Measurements from ENCODE around the gene TUT7. TPM values are rescaled to one million over a fixed set of nuclear protein-coding genes. Genes with fewer than 3 reads are reported as not detected.

The TUT7 gene
- total and polyA plus RNA-seq, 12 donors: 12.7 to 51.7 (median 28.7) TPM

DNA sequence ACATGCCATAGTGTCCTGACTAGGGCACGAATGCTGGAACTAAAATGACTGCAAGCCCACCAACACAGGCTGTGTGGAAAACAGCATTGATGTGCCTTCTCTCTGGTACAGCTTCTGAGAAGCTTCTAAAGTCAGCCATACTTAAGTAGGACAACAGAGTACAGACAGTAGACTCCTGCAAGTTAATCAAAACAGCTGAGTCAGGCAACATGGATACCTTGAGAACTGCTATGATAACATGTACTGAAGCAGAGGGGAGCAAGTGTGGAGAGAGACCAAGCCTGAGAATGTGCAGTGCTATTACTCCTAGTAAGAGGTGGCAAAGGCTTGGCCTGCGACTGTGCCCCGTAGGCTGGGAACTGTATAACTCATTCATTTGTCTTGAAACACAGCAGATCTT, 74.4 kb downstream of the TUT7 start:
- TF ChIP-seq POLR2A (IDR thresholded peaks at IDR 0.05): no peak
- TF ChIP-seq, protein P1, sequence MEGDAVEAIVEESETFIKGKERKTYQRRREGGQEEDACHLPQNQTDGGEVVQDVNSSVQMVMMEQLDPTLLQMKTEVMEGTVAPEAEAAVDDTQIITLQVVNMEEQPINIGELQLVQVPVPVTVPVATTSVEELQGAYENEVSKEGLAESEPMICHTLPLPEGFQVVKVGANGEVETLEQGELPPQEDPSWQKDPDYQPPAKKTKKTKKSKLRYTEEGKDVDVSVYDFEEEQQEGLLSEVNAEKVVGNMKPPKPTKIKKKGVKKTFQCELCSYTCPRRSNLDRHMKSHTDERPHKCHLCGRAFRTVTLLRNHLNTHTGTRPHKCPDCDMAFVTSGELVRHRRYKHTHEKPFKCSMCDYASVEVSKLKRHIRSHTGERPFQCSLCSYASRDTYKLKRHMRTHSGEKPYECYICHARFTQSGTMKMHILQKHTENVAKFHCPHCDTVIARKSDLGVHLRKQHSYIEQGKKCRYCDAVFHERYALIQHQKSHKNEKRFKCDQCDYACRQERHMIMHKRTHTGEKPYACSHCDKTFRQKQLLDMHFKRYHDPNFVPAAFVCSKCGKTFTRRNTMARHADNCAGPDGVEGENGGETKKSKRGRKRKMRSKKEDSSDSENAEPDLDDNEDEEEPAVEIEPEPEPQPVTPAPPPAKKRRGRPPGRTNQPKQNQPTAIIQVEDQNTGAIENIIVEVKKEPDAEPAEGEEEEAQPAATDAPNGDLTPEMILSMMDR (IDR thresholded peaks at IDR 0.05): no peak
- H3K27ac ChIP-seq: no peak overlapping the region
- intact Hi-C loops (cut with DNase I): no loop called here
- no peaks in the 10 kb centered on the region for H3K36me3 ChIP-seq (replicated peaks in 1 of 2)
- no peaks in the 10 kb centered on the region for H3K27me3 ChIP-seq
- peaks cover 10 to 50% of the 10 kb centered on the region in 2 donors for H3K4me1 ChIP-seq (replicated peaks in 1 of 2)
- no peak for DNase-seq
- H3K4me3 ChIP-seq: no peak overlapping the region
- no peaks in the 10 kb centered on the region for H3K9me3 ChIP-seq (replicated peaks in 1 of 3)
- WGBS, 4 donors: 83 to 97% (median 95%) methylated on average over 3 of the region's 3 CpGs

DNA sequence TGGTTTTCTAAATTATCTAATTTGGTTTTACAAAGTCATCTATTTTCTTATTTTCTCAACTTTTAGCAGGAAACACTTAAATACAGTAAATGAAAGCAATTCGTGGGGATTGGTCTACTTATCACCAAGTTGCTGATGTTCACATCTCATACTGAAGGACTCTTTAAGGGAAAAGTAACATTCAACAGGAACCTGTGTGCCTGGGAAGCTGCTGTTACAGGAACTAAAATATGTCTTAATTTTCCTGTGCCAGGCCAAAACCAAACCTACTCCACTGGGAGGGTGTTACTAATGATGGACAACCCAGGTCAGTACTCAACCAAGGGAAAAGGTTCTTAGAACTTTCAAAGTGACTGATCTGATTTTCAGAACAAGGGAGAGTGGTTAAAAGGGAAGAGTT, 77.1 kb downstream of the TUT7 start:
- no peak overlapping the region for H3K4me3 ChIP-seq
- peaks cover 10 to 45% of the 10 kb centered on the region in 2 donors for H3K4me1 ChIP-seq (replicated peaks in 1 of 2)
- intact Hi-C loops (cut with DNase I): no loop called here
- no peaks in the 10 kb centered on the region for H3K27me3 ChIP-seq
- no peaks in the 10 kb centered on the region for H3K9me3 ChIP-seq (replicated peaks in 1 of 3)
- no peak overlapping the region for H3K27ac ChIP-seq
- peaks cover 0 to 14% of the 10 kb centered on the region in 2 donors for H3K36me3 ChIP-seq (replicated peaks in 1 of 2)
- TF ChIP-seq, protein P1 (IDR thresholded peaks at IDR 0.05): no peak
- TF ChIP-seq POLR2A (IDR thresholded peaks at IDR 0.05): no peak
- 51 to 78% (median 61%) methylated on average over 1 of the region's 1 CpG for WGBS, 4 donors
- no peak for DNase-seq

DNA sequence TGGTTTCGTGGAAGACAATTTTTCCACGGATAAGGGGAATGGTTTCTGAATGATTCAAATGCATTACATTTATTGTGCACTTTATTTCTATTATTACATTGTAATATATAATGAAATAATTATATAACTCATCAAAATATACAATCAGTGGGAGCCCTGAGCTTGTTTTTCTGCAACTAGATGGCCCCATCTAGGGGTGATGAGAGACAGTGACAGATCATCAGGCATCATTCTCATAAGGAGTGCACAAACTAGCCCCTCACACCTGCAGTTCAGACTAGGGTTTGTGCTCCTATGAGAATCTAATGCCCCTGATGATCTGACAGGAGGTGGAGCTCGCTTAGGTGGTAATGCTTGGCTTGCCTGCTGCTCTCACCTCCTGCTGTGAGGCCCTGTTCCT, 78.2 kb downstream of the TUT7 start:
- intact Hi-C loops (cut with DNase I): no loop called here

DNA sequence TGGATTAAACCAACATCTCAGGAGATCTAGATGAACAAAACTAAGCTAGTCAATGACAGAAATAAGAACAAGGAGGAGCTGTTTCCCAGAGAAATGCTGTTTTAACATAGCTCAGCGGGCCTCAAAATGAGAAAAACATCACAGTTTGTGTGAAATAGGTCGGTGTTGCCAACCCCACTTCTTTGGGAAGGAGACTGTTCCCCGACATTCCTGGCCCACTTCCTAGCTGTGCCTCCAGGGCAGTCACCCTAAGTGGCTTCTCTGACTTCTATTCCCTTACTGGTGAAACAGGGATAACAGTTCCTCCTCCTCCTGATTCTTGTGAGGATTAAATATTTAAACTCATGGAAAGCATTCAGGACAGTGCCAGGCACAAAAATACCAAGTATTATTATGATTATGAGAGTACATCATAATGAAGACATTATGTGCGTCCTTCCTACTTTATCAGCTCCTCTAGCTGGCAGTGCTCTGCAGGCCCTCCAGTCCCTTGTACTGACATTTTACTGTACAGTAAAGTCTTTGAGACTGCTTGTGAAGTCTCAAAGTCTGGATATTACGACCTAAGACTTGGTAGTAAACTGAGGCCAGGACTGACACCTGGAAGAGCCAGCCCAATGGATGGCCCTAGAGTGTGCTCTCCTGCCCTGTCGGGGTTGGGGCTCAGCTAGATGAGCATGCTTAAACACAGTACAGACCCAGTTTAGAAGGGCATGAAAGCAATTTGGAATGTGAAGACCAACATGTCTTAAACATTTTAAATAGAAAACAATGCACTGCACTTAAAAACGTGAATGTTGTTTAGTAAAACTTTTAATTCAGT, 79.2 kb downstream of the TUT7 start:
- WGBS, 4 donors: 83 to 87% (median 86%) methylated on average over 7 of the region's 7 CpGs
- no peaks in the 10 kb centered on the region for H3K27me3 ChIP-seq
- H3K27ac ChIP-seq: no peak overlapping the region
- no peaks in the 10 kb centered on the region for H3K9me3 ChIP-seq (replicated peaks in 1 of 3)
- H3K36me3 ChIP-seq (replicated peaks in 1 of 2): peaks cover 0 to 25% of the 10 kb centered on the region in 2 donors
- no peak for TF ChIP-seq POLR2A (IDR thresholded peaks at IDR 0.05)
- no peak overlapping the region for H3K4me3 ChIP-seq
- no peak for DNase-seq
- H3K4me1 ChIP-seq (replicated peaks in 1 of 2): peaks cover 0 to 31% of the 10 kb centered on the region in 2 donors
- intact Hi-C loops (cut with DNase I): no loop called here

More for the DNA sequence above, 78.2 kb downstream of the TUT7 start:
- H3K27me3 ChIP-seq: no peaks in the 10 kb centered on the region
- H3K36me3 ChIP-seq (replicated peaks in 1 of 2): peaks cover 0 to 24% of the 10 kb centered on the region in 2 donors
- WGBS, 4 donors: 83 to 89% (median 87%) methylated on average over 3 of the region's 3 CpGs
- H3K27ac ChIP-seq: no peak overlapping the region
- no peak for TF ChIP-seq POLR2A (IDR thresholded peaks at IDR 0.05)
- TF ChIP-seq, protein P1 (IDR thresholded peaks at IDR 0.05): no peak
- DNase-seq: no peak
- no peak overlapping the region for H3K4me3 ChIP-seq
- H3K9me3 ChIP-seq (replicated peaks in 1 of 3): no peaks in the 10 kb centered on the region
- H3K4me1 ChIP-seq (replicated peaks in 1 of 2): peaks cover 6 to 40% of the 10 kb centered on the region in 2 donors

Measured in adrenal gland (tissue), 12 donors.